ENCODE results near the gene RNF25. TPM values are rescaled to one million over a fixed set of nuclear protein-coding genes. Genes with fewer than 3 reads are reported as not detected.

Gene RNF25
- total and polyA plus RNA-seq, 8 donors: 3.6 to 26.8 (median 7.0) TPM; not detected in 1

GRCh38 chr2:218648088-218648786, 23.6 kb downstream of the RNF25 start:
- Histone ChIP-seq H3K27me3 (no peaks in the 10 kb centered on the region), H3K36me3 (peaks cover 82 to 99% (median 98%) of the 10 kb centered on the region in 4 donors), H3K27ac (no peak overlapping the region), H3K9me3 (no peaks in the 10 kb centered on the region), H3K4me1 (no peaks in the 10 kb centered on the region), H3K4me3 (no peak overlapping the region)
- DNase-seq: peak; percentile 51 to 79
- TF ChIP-seq CTCF (IDR thresholded peaks at IDR 0.05): peak in 5 of 7 experiments; percentile 57 to 78 (median 70)
- TF ChIP-seq POLR2A (IDR thresholded peaks at IDR 0.05): no peak
- peak in 1 of 3 donors; percentile 31 for TF ChIP-seq POLR2AphosphoS5 (IDR thresholded peaks at IDR 0.05)
- no peak for TF ChIP-seq EP300 (IDR thresholded peaks at IDR 0.05)
- intact Hi-C loops (cut with DNase I; ENCODE audit: low total_unique reads): no loop called here
- 68 to 72% (median 72%) methylated on average over 9 of the region's 9 CpGs for WGBS, 5 donors

- Histone ChIP-seq H3K4me1 (no peaks in the 10 kb centered on the region), H3K4me3 (no peak overlapping the region), H3K27ac (no peak overlapping the region), H3K9me3 (no peaks in the 10 kb centered on the region), H3K36me3 (peaks cover 83 to 99% (median 98%) of the 10 kb centered on the region in 4 donors), H3K27me3 (no peaks in the 10 kb centered on the region)
- no peak for TF ChIP-seq POLR2A (IDR thresholded peaks at IDR 0.05)
- TF ChIP-seq POLR2AphosphoS5 (IDR thresholded peaks at IDR 0.05): no peak
- no peak for TF ChIP-seq CTCF (IDR thresholded peaks at IDR 0.05)
- no peak for TF ChIP-seq EP300 (IDR thresholded peaks at IDR 0.05)
- intact Hi-C loops (cut with DNase I; ENCODE audit: low total_unique reads): no loop called here
- whole genome bisulfite sequencing, 5 donors: 71 to 90% (median 86%) methylated on average over 1 of the region's 1 CpG
- peak in 1 of 2 donors; percentile 41 for DNase-seq
Observed at GRCh38 chr2:218645126-218645525, 26.7 kb downstream of the RNF25 start.

- intact Hi-C loops (cut with DNase I; ENCODE audit: low total_unique reads): no loop called here
- TF ChIP-seq CTCF (IDR thresholded peaks at IDR 0.05) (no peak), POLR2A (IDR thresholded peaks at IDR 0.05) (no peak), POLR2AphosphoS5 (IDR thresholded peaks at IDR 0.05) (no peak), EP300 (IDR thresholded peaks at IDR 0.05) (no peak)
- no peaks in the 10 kb centered on the region for H3K9me3 ChIP-seq
- no peak overlapping the region for H3K4me3 ChIP-seq
- 80 to 86% (median 82%) methylated on average over 8 to 11 of the region's 11 CpGs for WGBS, 5 donors
- no peak overlapping the region for H3K27ac ChIP-seq
- DNase-seq: peak in 1 of 2 donors; percentile 31
- H3K27me3 ChIP-seq: no peaks in the 10 kb centered on the region
- no peaks in the 10 kb centered on the region for H3K4me1 ChIP-seq
- H3K36me3 ChIP-seq: peaks cover 83 to 99% (median 98%) of the 10 kb centered on the region in 4 donors
Observed at GRCh38 chr2:218644721-218645120, 27.1 kb downstream of the RNF25 start.

GRCh38 chr2:218643751-218644310, 28.0 kb downstream of the RNF25 start:
- Histone ChIP-seq H3K27me3 (no peaks in the 10 kb centered on the region), H3K4me3 (no peak overlapping the region), H3K4me1 (no peaks in the 10 kb centered on the region), H3K9me3 (no peaks in the 10 kb centered on the region), H3K27ac (no peak overlapping the region), H3K36me3 (peaks cover 83 to 99% (median 98%) of the 10 kb centered on the region in 4 donors)
- intact Hi-C loops (cut with DNase I; ENCODE audit: low total_unique reads): no loop called here
- no peak for DNase-seq
- 91 to 97% (median 94%) methylated on average over 10 of the region's 10 CpGs for WGBS, 5 donors
- no peak for TF ChIP-seq POLR2A (IDR thresholded peaks at IDR 0.05)
- TF ChIP-seq CTCF (IDR thresholded peaks at IDR 0.05): no peak
- no peak for TF ChIP-seq EP300 (IDR thresholded peaks at IDR 0.05)
- TF ChIP-seq POLR2AphosphoS5 (IDR thresholded peaks at IDR 0.05): no peak

Measured in stomach (tissue), 9 donors.